ENCODE data around the gene VPS29. TPM values are rescaled to one million over a fixed set of nuclear protein-coding genes. Genes with fewer than 3 reads are reported as not detected.
A peak's percentile ranks its signal among the peaks of the same experiment; 100 is the strongest.

The VPS29 gene
- total RNA-seq (2014; rRNA removed; shearing (Covaris generic)): 44.6 and 55.6 TPM in 2 replicates
- 71.5 and 84.6 TPM in 2 replicates for polyA plus RNA-seq (2015; cell fraction: cytosol; rRNA removed)
- 139 and 141 TPM in 2 replicates for polyA plus RNA-seq (2015; cell fraction: nucleus; rRNA removed)

DNA sequence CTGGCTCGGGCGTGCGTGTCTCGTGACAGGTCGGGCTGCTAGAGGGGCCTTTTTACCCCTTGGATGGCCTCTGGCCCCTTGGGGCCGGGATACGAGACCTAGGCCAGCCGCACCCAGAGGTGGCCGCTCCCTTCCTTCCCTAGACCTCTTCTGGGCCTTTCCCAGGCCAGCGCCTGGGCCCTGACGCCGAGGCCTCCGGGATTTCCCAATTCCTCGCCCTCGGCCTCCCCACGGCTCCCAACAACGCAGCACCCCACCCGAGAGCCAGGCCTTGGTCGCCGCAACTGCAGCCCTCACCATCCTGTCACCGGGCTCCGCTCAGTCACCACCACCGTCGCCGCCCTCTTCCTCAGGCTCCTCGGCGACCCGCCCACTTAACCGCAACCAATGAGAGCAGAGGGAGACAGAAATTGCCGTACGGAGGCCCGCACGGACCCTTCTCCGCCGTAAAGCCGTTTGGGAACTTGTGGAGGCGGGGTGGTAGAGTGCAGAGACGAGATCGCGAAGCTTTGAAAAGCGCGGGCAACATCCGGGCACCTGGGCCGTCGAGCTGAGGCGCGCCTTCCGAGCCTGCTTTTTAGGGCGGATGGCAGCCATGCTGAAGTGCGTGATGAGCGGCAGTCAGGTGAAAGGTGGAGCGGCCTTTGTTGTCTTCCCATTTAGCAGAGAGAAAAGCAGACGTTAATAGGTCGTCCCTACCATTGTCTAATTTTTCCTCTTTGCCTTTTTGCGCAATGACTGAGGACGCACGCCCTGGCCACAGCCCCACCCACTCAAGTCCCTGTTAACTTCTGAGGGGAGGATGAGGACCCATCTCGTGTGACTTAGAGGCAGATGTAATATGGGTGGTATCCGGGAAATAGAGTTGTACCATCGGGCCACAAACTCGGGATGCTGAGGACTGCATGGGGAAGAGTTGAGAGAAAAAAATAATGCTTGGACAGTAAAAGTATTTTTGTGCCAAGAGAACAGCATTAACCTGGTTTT, at the start of gene VPS29, which contains the start of gene RAD9B:
Gene VPS29 (minus strand): TSS at position 360 of the 987 bp plus-strand sequence. CDS start 60 bp downstream, at position 300.
Gene RAD9B (plus strand): TSS at position 580 of the 987 bp plus-strand sequence. CDS start 7 bp downstream, at position 587.
- DNase-seq (ENCODE audit: low read depth): peak; percentile 98

DNA sequence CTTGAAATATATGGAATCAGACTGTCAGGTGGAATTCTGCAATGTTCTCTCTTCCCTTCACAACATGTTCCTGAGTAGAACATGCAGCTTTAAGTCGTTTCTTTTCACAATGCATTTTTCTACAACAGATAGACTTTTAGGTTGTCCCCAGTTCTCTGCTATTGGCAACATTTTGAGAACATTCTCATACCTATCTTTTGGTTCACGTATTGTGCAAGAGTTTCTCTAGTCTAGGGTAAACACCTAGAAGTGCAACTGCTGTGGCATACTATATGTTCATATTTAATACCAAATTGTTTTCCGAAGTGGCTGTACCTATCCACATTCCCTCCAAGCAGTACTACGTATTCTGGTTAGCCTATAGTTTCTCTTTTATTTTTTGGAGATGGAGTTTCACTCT, 49.1 kb upstream of the VPS29 start:
- no peak for DNase-seq (ENCODE audit: low read depth)

- no peak for DNase-seq (ENCODE audit: low read depth)
Measured at GRCh38 chr12:110549716-110550115, 47.8 kb upstream of the VPS29 start.

DNA sequence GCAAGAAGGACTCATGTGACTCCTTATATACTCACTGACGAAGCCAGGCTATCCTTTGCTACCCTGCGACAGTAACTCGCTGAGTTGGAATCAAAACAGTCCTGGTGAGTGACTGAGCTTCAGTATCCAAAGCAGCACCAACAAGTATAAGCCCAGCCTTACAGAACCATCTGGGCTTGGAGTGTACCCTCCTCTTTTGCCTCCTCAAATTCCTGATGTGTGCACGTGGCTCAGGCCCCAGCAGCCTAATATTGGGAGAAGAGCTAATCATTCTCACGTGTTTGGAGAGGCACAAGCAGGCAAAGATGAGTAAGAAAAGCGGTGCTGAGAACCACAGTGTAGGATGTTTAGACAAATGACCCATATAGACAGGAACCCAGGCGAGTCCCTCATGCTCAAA, 46.8 kb upstream of the VPS29 start:
- DNase-seq (ENCODE audit: low read depth): no peak

DNA sequence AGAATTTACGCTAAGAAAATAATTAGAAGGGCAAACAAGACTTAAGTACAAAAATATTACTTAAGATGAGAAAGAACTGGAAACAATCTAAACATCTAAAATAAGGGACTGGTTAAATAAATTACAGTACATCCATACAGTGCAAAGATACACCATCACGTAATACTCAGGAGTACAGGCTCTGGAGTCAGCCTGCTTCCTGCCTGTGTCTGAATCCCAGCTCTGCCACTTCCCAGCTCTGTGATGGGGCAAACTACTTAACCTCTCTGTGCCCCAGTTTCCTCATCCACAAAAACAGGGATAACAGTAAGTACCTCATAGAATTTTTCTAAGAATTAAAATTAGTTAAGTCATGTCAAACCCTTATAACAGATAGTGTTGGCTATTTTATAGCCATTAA, 45.2 kb upstream of the VPS29 start:
- DNase-seq (ENCODE audit: low read depth): no peak

- DNase-seq (ENCODE audit: low read depth): peak; percentile 90
Measured at GRCh38 chr12:110546339-110546738, 44.4 kb upstream of the VPS29 start.

DNA sequence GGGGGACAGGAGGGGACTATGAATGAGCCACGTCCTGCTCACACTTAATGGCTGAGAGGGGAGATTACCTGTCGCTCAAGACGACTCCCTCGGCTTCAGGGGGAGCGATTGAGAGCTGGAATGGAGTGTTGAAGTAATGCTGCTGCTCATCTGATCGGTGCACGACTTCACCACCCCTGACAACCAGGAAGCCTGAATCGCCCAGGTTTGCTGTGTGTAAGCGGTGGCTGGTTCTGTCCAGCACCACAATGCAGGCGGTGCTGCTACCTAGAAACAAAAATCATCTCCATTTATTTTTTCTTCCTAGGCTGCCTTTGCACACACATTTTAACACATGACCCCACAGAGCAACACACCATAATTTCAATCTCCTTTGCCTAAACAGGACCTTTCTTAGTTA, 43.9 kb upstream of the VPS29 start:
- DNase-seq (ENCODE audit: low read depth): peak; percentile 32

DNA sequence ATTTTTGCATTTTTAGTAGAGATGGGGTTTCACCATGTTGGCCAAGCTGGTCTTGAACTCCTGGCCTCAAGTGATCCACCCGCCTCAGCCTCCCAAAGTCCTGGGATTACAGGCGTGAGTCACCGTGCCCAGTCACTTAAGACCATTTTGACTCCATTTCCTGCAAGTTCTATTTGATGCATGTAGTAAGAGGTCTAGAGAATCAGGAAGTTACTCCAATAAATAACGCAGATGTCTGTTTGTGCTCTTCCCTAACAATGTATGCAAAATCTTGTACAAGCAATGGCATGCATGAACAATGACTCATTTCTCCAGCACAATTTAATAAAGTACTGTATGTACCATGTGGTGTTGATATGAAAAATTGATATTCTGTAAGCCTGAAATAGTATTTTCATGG, 43.3 kb upstream of the VPS29 start:
- peak; percentile 88 for DNase-seq (ENCODE audit: low read depth)

DNA sequence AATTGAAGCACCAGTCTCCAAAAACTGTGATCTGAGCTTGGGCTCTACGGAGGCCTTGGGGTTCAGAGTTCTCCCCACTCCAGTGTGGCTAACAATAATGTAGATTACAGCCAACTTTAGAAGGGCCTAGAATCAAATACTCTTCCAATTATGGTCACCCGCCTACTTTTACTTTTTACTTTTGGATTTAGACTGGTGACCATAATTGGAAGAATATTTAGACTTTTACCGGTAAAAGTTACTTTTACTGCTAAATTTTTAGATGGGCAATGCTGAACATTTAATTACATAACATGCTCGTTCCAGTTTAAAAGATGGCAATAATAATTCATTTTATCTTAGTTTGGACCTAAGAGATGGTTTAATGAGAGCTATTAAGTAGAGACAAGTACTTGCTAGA, 42.1 kb upstream of the VPS29 start:
- DNase-seq (ENCODE audit: low read depth): no peak

DNA sequence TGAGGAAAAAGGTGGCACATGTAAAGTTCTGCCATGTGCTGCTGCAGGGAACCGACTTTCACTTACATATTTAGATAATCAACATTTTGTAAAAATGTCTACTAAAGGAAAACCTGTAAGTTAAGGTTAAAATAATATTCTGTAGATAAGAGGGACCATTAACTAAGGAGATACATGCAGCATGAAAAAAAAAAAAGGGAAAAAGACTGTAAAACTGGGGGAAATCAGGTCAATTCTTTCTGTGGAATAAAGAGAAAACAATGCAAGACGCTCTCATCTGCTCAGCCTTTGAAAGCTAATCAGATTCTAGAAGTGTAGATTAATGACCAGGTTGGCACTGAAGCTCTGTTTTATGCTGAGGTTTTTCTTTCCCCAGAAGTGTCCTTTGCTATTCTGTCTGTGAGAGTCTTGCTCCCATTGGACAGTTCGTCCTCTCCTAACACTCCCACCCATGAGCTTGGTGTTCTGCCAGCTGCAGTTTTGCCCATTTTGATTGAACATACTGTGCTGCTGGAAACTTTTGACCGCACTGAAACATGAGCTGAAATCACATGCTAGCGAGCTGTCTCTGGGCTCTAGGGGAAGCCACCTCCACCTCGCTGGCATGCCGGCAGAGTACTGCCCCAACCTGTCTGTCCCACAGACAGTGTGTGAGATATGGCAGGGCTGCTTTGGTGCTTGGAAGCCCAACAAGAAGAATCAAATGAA, 41.5 kb upstream of the VPS29 start:
- DNase-seq (ENCODE audit: low read depth): no peak

DNA sequence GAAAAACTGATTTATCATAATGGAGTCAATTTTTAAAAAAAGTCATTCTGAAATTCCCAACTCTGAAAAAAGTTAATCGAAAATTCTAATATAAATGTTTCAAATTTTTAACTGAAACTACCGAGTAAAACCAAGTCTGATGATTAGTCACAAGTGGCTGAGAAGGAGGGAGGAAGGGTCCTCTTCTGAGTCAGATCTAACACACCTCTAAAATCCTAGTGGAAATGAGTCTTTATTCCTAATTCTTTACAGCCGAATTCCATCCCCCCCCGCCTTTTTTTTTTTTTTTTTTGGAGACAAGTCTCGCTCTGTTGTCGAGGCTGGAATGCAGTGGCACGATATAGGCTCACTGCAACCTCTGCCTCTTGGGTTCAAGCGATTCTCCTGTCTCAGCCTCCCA, 38.1 kb upstream of the VPS29 start:
- DNase-seq (ENCODE audit: low read depth): peak; percentile 21

DNA sequence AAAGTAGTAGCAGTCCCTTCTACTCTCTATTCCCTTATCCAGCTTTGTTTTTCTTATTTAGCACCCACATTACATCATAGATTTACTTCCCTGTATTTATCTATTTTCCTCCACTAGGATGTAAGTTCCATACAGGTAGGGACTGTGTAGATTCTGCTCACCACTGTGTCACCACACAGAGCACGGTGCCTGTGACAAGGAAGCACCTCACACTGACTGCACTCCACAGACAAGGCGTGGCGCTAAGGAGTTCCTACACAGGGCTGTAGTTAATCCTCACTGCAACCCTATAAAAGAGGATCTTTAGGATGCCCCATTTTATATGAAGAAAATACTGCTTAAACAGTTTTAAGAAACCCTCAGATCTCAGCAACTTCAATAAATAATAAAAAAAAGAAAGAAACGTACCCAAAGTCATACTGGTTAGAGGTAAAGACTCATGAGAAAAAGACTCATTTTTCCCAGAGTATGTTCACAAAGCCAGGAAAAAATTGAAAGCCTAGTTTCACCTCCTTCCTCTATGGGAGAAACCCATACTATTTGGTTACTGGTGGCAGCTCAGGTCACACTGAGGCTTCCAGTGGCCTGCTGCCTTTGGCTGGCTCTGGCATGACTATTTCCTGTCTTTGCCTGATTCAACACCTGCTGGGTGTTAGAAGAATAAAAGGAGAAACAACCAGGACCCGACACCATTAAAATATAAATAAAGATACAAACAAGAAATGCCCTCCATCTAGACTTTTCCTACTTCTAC, 37.1 kb upstream of the VPS29 start:
- no peak for DNase-seq (ENCODE audit: low read depth)

GRCh38 chr12:110537605-110538409, 35.9 kb upstream of the VPS29 start:
- DNase-seq (ENCODE audit: low read depth): no peak

DNA sequence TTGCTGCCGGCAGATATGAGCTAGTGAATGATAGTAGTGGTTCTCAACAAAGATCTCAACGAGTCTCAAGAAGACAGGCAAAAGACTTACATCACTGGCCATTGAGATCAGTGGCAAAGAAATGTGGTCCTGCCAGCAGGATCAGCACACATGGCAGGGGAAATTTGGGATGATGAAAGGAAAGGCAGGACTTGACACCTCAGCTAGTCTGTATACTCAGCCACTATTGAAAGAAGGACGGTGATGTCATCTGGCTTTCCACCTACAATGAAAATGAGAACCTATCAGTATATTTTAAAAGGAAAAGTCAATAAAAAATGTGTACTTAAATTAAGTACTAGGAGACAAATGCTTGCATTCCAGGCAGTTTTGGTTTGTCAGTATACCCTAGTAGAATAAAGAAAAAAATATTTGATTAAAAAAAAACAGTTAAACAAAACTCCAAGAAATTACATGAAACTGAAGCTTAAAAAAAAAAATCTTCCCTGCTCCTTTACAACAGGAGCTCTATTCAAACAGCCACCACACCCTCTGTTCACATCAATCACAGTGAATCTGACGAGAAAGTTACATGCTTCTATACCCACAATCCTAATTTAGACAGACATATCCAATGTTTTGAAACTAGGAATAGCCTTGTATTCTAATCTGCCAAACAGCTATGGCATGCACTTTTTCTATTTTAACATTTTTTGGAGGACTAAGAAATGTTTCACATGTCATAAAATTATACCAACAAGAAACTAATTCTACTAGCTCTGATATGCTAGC, 35.1 kb upstream of the VPS29 start:
- no peak for DNase-seq (ENCODE audit: low read depth)

- DNase-seq (ENCODE audit: low read depth): no peak
Measured at GRCh38 chr12:110534811-110535210, 32.9 kb upstream of the VPS29 start.

DNA sequence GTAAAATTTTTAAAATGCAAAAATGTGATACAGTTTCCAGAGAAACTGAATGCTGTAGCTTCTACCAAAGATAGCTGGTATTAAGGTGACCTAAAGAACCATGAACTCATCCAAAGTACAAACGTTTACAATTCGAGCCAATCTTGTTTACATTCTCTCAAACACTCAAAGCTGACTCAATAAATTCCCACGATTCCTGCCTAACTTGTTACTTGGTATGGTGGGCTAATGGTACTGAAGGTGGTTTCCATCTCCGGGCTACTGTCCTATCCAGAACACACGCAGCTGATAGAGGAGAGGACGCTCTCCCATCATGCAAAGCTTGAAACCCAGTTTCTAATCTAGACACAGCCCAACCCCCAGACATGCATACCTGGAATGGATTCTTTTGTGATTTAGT, 31.7 kb upstream of the VPS29 start:
- DNase-seq (ENCODE audit: low read depth): no peak

GRCh38 chr12:110532644-110533043, 30.7 kb upstream of the VPS29 start:
- no peak for DNase-seq (ENCODE audit: low read depth)

- peak; percentile 57 for DNase-seq (ENCODE audit: low read depth)
Measured at GRCh38 chr12:110531741-110532333, 29.9 kb upstream of the VPS29 start.

- no peak for DNase-seq (ENCODE audit: low read depth)
Measured at GRCh38 chr12:110530511-110530910, 28.6 kb upstream of the VPS29 start.

All from HT1080 (cell line).